Myocyte (in vitro differentiated cells): ENCODE results near the gene NBPF12. TPM values are rescaled to one million over a fixed set of nuclear protein-coding genes. Genes with fewer than 3 reads are reported as not detected.
"Not testable (repeated sequence)": the region's sequence is repeated elsewhere in the genome, so short reads cannot be mapped to it uniquely, and the experiment has no call there.

Source experiments
- DNase-seq: peaks from one replicate; pipeline ENCODE4 v3.0.0-alpha.2; 2012; ENCODE audit warnings: low read depth
- polyA plus RNA-seq: library from polyadenylated mRNA; unstranded; fragments of >200 nt; gene quantifications from one replicate; pipeline ENCODE4 v1.2.1, GENCODE V29; 2012; ENCODE audit warnings: missing spikeins
- total RNA-seq: library from RNA; depleted of rRNA; stranded (reverse); fragments of >200 nt; gene quantifications from 2 replicates; pipeline ENCODE4 v1.2.3, GENCODE V29; 2014

The NBPF12 gene, protein sequence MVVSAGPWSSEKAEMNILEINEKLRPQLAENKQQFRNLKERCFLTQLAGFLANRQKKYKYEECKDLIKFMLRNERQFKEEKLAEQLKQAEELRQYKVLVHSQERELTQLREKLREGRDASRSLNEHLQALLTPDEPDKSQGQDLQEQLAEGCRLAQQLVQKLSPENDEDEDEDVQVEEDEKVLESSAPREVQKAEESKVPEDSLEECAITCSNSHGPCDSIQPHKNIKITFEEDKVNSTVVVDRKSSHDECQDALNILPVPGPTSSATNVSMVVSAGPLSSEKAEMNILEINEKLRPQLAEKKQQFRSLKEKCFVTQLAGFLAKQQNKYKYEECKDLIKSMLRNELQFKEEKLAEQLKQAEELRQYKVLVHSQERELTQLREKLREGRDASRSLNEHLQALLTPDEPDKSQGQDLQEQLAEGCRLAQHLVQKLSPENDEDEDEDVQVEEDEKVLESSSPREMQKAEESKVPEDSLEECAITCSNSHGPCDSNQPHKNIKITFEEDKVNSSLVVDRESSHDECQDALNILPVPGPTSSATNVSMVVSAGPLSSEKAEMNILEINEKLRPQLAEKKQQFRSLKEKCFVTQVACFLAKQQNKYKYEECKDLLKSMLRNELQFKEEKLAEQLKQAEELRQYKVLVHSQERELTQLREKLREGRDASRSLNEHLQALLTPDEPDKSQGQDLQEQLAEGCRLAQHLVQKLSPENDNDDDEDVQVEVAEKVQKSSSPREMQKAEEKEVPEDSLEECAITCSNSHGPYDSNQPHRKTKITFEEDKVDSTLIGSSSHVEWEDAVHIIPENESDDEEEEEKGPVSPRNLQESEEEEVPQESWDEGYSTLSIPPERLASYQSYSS (N-terminal part only)
- 5.1 and 7.0 TPM in 2 replicates for total RNA-seq
- 6.8 TPM for polyA plus RNA-seq

DNA sequence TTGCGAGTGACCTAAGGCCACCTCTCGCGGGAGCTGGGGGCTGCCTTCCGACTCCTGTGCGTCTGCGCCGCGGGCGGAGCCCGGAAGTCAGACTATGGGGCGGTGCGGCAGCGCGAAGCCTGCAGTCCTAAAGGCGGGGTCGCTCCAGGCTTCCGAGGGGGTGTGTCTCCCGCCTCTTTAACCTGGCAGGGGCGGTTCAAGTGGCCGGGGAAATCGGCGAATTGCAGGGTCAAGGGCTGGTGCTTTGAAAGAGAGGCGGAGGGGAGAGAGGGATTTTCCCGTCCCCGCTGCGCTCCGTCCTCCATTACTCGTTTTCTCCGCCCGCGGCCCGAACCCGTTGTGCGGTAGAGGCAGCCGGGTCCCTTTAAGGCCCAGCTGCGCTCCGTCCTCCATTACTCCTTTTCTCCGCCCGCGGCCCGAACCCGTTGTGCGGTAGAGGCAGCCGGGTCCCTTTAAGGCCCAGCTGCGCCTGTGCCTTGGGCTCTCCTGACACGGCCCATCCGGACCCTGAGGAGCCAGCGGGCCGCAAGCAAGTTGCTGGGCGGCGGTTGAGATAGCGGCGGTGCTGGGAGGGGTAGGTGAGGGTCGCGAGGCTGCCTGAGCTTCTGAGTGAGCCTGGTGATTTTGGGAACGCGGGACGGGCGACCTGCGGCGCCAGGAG, at the start of gene NBPF12:
Gene NBPF12, plus strand, starts transcription at position 83 of the 661 bp plus-strand sequence. CDS start 21,820 bp downstream, outside the sequence.
- DNase-seq = peak; percentile 87

DNA sequence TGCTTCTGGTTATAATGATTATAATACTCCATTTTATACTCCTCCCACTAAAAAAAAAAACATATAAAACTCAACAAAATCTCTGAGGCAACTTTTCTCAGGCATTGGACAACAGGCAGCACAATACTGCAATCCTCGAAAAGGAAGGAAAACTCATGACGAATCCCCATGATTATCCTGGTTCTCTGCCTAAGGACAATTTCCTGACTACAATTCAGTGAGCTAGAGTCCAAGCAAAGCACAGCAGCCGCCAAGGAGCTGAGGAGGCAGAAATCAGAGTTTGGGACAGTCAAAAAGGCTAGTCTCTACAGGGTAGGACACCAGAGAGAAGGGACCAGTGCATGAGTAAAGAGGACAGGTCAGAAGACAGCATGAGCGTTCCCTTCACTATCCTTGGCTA, 46.8 kb upstream of the NBPF12 start:
- DNase-seq = not testable (repeated sequence)

DNA sequence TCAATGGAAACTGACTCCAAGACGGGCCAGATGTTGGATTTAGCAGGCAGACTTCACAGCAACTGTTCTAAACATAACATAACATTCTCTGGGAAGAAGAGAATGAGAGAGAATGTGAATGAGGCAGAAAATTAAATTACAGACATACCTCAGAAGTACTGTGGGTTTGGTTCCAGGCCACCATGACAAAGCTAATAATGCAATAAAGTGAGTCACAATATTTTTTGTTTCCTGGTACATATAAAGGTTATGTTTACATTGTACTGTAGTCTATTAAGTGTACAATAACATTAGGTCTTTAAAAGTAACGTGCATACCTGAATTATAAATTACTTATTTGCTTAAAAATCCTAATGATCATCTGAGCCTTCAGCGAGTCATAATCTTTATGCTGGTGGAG, 45.8 kb upstream of the NBPF12 start:
- DNase-seq = not testable (repeated sequence)

DNA sequence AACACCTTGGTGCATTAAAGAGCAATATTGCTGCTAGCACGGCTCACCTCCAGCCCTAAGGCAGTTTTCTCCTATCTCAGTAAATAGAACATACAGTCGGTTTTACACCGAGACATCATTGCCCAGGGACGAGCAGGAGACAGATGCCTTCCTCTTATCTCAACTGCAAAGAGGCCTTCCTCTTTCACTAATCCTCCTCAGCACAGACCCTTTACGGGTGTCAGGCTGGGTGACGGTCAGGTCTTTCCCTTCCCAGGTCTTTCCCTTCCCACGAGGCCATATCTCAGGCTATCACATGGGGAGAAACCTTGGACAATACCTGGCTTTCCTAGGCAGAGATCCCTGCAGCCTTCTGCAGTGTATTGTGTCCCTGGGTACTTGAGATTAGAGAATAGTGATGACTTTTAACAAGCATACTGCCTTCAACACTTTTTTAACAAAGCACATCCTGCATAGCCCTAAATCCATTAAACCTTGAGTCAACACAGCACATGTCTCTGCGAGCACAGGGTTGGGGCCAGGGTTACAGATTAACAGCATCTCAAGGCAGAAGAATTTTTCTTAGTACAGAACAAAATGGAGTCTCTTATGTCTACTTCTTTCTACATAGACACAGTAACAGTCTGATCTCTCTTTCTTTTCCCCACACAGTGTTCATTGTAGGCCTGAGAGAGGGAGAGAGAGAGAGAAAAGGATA, 30.4 kb upstream of the NBPF12 start:
- DNase-seq = not testable (repeated sequence)

DNA sequence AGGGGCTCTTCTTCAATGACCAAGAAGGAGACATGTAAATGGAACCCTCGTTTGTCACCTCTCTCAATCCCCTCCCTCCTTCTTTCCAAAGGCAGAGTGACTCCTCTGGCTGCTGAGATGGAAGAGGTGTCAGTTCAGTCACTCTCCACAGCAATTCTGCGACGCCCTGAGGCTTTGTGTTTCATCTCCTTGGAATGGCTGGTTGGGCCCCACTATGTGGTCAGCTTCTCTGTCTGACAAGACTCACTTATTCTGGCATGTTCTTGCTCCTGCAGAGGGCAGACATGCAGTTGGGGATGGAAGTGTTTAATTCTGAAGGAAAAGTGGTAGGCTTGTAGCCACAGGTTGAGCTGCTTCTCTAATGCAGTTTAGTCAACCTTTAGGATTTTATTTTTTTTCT, 25.1 kb upstream of the NBPF12 start:
- peak; percentile 1 for DNase-seq

DNA sequence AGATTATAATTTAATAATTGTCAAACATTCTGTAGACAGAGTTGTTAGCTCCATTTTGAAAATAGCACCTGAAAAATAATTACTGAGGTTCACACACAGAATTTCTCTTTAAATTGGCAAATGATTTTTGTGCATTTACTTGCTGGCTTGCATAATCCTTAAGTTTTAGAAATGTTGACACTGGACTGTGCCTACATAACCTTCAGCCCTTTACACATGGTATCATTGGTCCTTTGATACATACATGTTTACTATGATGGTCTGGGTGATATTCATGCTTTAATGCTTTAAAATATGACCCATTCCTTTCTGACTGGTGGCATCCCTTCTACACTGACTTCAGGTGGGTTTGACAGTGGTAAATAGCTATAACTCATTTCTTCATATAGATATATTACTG, 17.3 kb upstream of the NBPF12 start:
- not testable (repeated sequence) for DNase-seq

DNA sequence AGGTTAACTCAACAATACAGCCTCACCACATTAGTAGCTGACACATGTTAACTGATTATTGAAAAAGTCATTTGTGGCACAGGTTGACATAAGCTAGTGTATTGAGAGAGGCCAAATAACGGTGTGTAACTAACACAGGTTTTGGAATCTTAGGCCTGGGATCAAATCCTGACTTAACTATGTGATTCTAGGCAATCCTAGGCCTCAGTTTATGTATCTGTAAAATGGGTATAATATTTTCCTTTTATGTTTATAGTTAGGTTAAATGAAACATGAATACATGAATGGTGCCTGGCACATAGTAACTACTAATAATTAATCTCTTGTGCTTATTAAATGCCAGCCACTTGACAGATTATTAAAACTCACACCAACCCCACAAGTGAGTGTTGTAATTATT, 15.5 kb upstream of the NBPF12 start:
- not testable (repeated sequence) for DNase-seq

DNA sequence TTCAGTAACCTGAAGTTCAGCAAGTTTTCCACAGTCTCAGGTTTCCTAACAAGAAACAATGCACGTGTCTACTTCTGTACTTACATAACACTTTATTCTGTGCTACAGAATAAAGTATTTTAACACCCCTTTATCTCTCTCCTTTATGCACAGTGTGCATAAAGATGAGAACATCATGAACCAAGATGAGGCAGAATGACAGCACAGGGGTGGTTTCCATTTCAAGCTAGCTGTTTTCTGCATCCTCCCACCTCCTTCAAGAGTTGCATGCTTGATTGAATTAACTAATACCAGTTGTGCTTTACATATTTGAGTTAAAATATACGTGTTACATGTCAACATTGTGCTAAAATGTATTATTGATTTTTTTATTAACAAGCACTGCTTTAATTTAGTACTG, 14.0 kb upstream of the NBPF12 start:
- DNase-seq = not testable (repeated sequence)

DNA sequence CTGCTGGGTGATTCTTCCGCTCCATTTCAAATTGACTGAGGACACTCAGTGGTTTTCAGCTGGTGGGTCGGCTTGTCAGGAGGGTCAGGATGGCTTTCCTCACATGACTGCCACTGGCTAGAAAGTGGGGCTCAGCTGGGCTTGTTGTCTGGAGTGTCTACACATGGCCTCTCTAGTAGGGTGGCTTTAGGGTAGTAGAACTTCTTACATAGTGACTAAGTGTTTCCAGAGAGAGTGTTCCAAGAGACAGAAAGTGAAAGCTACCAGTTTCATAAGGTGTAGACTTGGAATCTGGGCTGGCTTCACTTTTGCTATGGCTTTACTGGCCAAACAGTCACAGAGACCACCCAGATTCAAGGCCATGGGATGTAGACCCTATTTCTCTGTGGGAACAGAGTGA, 11.7 kb upstream of the NBPF12 start:
- DNase-seq = not testable (repeated sequence)

DNA sequence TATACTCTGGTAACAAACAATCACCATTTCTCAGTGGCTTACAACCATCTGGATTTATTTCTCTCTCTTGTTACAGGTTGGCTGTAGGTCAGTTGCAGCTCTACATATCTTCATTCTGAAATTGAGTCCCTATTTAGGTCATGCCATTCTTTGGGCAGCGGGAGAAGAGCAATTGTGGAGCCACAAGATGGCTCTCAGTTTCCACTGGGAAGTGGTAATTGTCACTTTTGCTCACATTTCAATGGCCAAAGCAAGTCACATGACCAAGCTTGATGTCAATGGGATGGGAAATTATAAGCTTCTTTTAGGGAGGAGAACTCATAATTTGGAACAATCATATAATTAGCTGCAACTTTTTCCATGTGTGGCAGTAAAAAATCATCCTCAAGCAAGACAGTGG, 7.9 kb upstream of the NBPF12 start:
- DNase-seq = not testable (repeated sequence)

DNA sequence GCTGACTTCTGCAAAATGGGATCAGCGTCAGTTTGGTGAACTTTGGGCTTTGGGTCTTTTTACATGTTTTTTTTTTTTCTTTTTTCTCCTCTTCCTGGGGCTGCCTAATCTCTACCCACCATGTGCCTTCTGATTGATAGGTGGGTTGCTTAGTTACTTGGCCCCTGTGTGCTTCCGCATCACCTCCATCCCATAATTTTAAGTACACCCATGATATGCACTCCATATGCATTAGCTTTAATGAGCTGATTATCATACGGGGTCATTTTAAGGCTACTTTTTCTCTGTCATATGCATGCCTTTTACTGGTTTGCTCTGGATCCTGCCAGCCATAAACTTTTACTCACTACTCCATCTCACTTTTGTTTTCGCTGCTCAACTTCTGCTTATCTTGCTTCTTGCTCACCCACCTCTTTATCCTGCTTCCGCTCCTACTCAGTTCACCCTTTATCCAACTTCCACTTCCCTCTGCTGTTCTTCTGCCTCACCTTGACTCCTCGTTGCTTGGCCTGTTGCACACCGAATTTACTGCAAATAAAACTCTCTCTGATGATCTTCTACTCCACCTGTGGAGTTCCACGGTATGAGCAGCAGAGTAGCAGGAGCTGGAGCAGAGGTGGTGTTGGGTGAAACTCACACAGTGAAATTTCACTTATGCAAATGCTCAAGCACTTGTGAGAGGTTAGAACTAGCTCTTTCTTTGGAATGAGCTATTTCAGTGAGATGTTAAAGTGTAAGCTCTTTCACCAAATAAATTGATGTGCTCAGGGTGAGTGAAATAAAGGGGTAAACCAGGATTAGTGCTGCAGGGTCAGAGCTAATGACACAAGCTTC, 3.5 kb upstream of the NBPF12 start:
- DNase-seq = not testable (repeated sequence)

DNA sequence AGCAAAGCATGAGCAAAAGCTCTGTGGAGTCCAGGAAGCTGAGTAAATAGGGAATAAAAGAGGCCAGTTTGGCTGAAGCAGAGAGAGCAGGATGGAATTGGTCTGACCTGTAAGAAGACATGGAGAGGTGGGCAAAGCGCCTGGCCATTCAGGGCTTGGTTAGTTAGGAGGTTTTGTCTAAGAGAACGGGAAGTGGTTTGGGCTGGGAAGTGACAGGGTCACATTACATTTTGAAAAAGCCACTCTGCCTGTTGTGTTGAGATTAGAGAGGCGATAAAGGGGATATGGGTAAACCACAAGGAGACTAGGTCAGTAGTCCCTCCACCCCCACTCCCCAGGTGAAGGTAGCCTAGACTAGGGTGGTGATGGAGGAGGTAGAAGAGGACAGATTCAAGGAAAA, 662 bp upstream of the NBPF12 start:
- not testable (repeated sequence) for DNase-seq

DNA sequence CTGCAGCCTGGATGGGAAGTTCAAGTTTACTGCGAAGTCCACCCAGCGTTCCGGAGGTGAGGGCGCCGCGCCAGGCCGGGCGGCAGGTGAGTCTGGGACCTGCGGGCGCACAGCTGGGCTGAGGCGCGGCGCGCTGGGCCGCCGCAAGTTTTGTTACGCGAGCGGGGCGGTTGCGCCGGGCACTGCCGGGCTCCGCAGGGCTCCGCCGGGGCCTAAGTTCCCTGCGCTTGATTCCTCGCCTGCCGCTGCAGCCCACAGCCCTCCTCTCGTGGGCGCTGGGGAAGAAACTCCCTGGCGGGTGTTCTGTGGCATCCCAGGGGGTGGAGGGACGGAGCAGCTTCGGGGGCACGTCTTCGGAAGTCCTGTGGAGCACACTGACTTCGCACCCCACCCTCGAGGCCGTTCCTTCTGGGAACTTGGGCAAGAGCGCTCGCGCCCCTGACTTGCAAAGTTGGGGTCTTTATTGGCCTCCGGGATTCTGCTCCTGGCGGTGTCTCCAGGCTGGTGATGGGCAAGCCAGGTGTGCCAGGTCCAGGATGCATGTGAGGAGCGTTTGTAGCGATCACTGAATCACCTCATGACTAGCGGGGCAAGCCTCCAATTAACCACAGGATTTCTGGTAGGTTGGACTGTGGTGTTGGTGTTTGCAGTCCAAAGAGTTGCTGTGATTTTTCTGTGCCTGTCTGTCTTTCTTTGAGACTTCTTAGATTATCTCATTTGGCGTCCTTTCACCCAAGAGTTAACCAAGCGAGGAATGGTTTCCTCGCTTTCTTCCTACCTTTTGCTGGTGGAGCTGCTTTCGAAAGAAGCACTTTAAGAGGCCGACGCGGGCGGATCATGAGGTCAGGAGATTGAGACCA, 1.0 kb downstream of the NBPF12 start:
- DNase-seq = peak; percentile 32

DNA sequence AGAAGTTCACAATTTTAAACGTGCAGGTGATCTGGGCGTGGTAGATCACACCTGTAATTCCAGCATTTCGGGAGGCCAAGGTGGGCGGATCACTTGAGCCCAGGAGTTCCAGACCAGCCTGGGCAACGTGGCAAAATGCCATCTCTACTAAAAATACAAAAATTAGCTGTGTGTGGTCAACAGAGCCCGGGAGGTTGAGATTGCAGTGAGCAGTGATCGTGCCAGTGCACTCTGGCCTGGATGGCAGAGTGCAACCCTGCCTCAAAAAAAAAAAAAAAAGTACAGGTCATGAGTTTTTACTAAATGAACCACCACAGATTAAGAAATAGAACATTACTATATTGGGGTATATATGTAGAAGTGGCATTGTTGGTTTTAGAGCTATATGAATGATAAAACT, 2.2 kb downstream of the NBPF12 start:
- DNase-seq = not testable (repeated sequence)

DNA sequence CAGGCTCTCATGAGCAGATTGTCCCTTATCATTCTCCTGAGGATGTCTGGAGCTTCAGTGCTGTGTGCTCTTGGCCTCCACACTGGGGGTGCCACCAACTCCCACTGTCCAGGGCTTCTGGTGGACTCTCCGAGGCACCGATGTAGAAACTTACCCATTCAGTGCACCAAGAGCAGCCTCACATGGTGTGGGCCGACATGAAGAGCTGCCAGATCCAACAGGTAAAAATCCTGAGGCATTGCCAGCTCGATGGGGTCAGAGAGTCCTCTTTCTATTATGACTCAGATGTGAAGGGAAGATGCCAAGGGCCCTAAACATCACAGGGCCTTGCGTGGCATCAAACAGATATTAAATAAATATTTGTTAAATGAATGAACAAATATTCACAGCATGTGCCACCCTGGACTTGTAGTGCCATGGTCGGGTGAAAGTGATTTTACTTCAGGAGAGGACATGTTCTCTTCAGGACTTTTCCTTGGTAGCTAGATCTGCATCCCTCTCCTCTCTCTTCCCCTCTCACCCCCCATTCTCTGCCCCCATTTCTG, 5.3 kb downstream of the NBPF12 start:
- not testable (repeated sequence) for DNase-seq

DNA sequence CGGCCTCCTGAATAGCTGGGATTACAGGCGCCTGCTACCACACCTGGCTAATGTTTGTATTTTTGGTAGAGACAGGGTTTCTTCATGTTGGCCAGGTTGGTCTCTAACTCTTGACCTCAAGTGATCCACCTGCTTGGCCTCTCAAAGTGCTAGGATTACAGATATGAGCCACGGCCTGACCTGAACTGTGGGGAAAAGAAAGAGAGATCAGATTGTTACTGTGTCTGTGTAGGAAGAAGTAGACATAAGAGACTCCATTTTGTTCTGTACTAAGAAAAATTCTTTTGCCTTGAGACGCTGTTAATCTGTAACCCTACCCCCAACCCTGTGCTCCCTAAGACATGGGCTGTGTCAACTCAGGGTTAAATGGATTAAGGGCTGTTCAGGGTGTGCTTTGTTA, 10.0 kb downstream of the NBPF12 start:
- not testable (repeated sequence) for DNase-seq

DNA sequence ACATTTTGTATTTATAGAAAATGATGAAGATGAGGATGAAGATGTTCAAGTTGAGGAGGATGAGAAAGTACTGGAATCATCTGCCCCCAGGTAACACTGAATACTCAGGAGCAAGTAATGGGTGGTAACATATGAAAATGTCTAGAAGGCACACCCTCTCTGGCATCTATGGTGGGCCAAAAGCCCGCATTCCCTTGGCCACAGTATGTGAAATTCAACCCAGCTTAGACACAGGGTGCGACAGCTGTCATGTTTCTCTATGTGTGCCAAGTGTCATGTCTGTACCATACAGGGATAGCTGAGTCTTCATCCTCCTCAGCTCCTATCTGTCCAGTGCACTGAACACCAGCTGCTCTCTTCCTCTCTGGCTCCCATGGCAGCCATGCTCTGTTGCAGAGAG, 26.2 kb downstream of the NBPF12 start:
- DNase-seq = peak; percentile 76

DNA sequence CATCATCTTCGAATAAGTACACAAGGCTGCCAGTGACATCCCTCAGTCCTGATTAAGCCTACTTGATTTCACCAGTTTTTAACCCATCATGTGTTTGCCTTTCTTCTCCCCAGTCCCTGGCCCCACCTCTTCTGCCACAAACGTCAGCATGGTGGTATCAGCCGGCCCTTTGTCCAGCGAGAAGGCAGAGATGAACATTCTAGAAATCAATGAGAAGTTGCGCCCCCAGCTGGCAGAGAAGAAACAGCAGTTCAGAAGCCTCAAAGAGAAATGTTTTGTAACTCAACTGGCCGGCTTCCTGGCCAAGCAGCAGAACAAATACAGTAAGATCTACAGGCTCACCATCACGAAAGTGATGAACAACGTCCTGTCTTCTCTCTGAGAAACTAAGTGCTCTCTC, 28.2 kb downstream of the NBPF12 start:
- not testable (repeated sequence) for DNase-seq

DNA sequence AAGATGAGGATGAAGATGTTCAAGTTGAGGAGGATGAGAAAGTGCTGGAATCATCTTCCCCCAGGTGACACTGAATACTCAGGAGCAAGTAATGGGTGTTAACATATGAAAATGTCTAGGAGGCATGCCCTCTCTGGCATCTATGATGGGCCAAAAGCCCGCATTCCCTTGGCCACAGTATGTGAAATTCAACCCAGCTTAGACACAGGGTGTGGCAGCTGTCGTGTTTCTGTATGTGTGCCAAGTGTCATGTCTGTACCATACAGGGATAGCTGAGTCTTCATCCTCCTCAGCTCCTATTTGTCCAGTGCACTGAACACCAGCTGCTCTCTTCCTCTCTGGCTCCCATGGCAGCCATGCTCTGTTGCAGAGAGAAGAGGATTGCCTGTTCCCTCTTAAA, 32.5 kb downstream of the NBPF12 start:
- DNase-seq = peak; percentile 80
